ENCODE data around the gene NAIF1.
"Not testable (repeated sequence)": the region's sequence is repeated elsewhere in the genome, so short reads cannot be mapped to it uniquely, and the experiment has no call there.

NAIF1 gene

DNA sequence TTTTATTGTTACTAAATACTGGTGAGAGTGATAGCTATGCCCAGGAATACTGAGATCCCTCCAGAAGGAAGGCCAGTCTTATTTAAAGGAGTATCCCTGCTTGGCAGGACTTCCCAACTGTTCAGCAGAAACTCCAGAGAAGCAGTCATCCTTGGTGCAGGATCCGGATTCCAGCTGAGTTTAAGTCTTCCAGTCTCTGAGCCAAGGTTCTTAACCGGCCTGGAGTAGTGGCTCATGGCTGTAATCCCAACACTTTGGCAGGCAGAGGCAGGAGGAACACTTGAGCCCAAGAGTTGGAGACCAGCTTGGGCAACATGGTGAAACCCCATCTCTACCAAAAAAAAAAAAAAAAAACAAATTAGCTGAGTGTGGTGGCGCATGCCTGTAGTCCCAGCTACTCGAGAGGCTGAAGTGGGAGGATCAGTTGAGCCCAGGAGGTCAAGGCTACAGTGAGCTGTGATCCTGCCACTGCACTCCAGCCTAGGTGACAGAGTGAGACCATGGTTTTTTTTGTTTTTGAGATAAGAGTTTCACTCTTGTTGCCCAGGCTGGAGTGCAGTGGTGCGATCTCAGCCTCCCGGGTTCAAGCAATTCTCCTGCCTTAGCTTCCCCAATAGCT is 7.6 kb downstream of the NAIF1 start:
- DNase-seq (ENCODE audit: low read depth in 1 of 2, low spot score in 1 of 2) = no peak

DNA sequence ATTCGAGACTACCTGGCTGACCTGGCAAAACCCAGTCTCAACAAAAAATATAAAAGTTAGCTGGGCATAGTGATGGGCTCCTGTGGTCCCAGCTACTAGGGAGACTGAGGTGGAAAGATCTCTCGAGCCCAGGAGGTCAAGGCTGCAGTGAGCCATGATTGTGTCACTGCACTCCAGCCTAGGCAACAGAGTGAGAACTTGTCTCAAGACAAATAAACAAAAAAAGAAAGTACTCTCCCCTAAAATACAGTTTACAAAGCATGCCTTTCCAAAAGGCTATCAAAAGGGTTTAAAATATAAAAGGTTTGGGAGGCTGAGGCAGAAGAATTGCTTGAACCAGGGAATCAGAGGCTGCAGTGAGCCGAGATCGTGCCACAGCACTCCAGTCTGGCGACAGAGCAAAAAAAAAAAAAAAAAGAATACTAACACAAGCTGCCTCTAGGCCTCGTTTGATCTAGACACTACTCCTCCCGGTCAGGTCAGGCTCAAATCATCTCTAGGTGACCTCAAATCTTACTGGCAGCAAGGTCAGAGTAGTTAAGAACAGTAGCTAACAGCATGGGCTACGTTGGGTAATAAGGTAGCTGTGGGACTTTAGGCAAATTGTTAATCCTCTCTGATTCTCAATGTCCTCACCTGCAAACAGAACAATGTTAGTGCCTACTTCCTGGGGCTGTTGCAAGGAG is 9.3 kb downstream of the NAIF1 start:
- no peak for DNase-seq (ENCODE audit: low read depth in 1 of 2, low spot score in 1 of 2)

DNA sequence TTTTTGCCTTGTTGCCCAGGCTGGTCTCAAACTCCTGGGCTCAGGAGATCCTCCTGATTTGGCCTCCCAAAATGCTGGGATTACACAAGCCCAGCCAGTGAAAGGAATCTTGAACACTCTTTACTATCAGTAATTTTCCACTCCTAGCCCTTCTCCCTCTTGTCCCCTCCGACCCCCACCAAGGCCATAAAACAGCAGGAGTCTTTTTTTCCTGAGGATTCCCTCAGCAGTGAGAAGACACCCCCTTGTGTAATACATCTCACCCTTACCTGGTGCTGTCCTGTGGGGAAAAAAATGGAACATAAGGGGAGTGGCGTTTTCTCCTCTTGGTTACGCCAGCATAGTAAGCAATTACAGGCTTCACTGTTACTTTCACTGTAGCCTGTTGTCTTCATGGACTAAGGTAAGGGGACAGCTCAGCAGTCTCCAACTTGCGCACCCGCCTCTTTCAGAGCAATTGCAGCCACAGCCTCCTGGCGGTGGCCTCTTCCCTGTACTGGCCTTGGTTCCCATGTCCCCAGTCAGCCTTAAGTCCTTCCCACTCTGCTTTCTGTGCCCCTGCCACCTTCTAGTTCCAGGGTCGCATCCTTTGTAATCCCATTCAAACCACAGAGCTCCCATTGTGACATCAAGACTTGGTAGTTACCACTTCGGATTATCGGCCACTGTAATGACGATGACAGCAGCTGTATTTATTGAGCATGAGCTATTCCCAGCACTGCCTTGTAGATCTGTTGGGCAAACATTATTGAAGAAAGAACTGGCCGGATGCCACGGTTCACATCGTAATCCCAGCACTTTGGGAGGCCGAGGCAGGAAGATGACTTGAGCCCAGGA is 10.0 kb downstream of the NAIF1 start:
- DNase-seq (ENCODE audit: low read depth in 1 of 2, low spot score in 1 of 2) = no peak

DNA sequence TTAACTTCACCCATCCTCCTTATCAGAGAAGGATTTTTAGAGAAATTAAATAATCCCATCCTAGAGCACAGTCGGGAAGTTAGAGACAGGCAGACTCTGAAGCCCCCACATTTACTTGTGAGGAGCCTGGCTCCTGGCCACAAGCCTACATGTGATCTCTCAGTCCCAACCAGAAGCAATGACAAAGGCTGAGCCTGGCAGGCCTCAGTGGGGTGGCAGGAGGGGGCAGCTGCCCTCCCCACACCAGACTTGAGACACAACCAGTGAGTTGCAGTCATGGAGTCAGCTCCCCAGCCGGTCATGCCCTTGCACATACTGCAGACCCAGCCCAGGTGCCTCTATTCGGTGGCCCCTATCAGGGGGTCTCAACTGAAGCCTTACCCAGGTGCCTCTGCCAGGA is 11.0 kb downstream of the NAIF1 start:
- DNase-seq (ENCODE audit: low read depth in 1 of 2, low spot score in 1 of 2) = no peak

DNA sequence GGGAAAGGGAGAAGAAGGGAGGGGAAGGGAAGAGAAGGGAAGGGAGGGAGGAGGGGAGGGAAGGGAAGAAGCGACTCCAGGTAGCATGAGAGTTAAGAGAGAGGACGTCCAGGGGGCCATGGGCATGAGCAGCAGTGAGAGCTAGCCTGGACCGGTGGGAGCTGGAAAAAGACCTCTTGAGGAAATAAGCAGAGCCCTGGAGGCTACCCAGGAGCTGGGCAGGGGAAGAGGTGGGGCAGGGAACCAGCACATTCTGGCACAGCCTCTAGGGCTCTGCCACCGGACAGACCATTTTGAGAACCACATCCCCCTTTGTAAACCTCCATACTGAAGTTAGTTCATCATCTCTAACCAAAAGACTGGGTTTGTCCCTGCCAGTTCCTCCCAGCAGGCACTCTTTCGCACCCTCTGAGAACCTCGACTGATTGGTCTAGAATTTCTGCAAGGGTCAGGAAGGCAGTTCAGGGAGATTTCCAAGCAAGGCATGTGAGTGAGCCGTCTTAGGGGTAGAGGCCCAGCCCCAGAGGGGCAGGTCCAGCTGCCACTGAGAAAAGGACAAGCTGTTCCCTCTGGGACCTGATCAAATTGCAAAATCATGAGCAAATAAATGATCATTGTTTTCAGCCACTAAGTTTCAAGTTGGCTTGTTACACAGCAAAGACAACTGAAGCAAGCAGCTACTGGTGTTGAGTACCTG is 11.6 kb downstream of the NAIF1 start:
- no peak for DNase-seq (ENCODE audit: low read depth in 1 of 2, low spot score in 1 of 2)

DNA sequence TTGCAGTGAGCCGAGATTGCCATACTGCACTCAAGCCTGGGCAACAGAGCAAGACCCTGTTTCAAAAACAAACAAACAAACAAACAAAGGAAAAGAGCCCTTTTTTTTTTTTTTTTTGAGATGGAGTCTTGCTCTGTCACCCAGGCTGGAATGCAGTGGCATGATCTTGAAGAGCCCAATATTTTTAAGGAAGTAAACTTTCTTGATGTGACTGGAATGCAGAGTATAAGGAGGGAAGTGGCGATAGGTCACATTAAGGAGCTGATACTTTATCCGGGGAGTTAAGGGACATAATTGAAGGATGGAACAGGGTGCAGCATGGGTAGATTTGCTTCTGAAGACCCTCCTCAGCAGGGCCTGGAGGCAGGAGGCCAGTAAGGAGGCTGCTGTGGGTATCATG is 13.0 kb downstream of the NAIF1 start:
- DNase-seq (ENCODE audit: low read depth in 1 of 2, low spot score in 1 of 2) = no peak

DNA sequence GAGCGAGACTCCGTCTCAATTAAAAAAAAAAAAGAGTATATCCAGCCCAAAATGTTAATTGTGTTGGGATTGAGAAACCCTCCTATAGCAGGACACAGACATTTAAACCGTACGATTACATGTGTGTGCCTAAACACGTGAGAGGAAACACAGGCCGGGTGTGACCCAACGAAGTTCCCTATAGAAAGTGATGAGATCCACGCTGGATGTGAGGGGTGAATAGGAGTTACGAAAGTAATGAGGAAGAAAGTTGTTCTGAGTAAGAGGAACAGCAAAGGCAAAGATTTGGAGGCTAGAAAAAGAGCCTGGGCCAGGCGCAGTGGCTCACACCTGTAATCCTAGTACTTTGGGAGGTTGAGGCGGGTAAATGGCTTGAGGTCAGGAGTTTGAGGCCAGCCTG is 13.6 kb downstream of the NAIF1 start:
- DNase-seq (ENCODE audit: low read depth in 1 of 2, low spot score in 1 of 2) = no peak

DNA sequence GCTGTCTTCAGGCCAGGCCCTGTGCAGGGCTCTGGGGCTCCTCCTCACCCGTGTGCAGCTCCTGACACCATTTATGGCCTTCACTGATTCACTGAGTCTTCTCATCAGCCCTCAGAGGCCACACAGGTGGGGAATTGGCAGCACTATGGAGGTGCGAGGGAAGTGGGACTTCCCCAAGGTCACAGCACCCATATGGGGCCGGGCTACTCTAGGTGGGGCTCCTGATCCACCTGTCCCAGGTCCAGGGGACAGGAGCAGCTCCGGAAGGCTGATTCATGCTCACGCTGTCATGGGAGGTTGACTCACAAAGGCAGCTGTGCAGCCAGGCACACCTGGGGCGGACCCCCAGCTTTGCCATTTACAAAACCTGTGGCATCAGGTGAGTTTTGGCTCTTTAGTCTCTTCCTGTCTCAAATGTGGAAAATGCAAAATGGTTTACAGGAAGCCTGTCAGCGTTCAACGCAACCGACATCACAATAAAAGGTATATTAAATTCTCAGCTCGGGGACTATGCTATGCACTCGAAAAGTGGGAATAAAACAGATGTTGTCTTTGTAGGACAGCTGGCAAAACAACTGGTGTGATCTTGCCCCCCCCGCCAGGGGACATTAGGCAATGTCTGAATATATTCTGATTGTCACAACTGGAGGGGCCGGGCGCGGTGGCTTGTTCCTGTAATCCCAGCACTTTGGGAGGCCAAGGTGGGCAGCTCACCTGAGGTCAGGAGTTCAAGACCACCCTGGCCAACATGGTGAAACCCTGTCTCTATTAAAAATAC is 15.0 kb downstream of the NAIF1 start:
- no peak for DNase-seq (ENCODE audit: low read depth in 1 of 2, low spot score in 1 of 2)

DNA sequence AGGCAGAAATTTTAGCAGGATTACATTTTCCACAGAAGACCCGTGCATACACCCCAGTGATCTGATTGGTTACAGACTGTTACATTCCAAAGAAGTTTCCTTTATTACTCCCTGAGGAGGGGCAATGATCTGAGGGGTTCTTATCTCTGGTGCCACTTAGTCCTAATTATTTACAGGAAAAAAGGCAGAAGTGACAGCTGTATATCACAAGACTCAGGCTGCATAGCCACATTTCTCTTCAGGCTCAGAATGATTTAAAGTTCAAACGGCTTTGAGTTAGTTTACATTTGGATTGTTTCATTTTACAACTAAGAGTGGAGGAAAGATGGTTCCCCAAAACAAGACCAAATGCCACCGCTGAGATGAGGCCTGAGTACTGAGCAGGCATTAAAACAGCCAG is 17.3 kb downstream of the NAIF1 start:
- DNase-seq (ENCODE audit: low read depth in 1 of 2, low spot score in 1 of 2) = no peak

DNA sequence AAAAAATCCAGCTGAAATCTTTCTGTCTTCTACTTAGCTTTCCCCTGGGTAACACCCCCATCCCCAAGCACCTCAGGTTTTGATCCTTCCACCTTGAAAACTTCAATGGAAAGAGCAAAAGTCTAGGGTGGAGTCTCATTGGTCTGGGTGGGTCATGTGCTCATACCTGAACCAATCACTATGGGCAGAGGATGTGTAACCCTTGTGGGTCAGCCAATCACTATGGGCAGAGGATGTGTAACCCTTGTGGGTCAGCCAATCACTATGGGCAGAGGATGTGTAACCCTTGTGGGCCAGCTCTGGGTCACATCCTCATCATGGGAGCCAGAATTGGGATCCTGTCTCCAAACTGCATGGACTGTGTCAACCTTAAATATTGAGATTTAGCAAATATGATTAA is 18.5 kb downstream of the NAIF1 start:
- no peak for DNase-seq (ENCODE audit: low read depth in 1 of 2, low spot score in 1 of 2)

DNA sequence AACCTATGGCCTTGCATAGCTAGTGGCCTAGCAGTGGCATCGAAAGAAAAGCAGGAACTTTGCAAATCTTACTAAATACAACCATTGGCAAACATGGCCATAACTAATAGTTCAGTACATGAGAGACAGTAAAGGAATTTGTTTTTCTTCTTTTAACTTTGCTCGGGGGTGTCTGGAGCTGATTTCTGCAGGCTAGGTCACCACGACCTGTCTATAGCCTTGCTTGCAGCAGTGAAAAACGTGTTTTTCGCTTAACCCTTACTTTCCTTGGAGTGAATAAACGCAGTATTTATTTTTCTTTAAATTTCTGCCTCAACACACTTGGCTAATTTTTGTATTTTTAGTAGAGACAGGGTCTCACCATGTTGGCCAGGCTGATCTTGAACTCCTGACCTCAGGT is 19.9 kb downstream of the NAIF1 start:
- DNase-seq (ENCODE audit: low read depth in 1 of 2, low spot score in 1 of 2) = no peak

DNA sequence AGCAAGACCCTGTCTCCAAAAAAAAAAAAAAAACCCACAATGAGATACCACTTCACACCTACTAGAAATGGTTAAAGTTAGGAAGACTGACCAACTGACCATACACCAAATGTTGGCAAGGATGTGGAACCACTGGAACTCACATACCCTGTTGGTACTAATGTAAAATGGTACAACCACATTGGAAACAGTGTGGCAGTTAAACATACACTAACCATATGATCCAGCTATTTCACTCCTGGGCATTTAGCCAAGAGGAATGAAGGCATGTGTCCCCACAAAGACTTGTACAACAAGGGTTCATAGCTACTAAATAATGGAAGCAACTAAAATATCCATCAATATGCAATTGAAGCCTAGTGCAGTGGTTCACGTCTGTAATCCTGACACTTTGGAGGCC is 21.3 kb downstream of the NAIF1 start:
- no peak for DNase-seq (ENCODE audit: low read depth in 1 of 2, low spot score in 1 of 2)

DNA sequence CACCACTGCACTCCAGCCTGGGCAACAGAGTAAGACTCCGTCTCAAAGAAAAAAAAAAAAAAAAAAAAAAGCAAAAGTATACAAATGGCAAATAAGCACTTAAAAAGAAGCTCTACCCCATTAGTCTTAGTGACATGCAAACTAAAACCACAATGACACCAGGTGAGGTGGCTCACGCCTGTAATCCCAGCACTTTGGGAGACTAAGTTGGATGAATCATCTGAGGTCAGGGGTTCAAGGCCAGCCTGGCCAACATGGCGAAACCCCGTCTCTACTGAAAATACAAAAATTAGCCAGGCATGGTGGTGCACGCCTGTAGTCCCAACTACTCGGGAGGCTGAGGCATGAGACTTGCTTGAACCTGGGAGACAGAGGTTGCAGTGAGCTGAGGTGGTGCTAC is 21.7 kb downstream of the NAIF1 start:
- not testable (repeated sequence) for DNase-seq (ENCODE audit: low read depth in 1 of 2, low spot score in 1 of 2)

DNA sequence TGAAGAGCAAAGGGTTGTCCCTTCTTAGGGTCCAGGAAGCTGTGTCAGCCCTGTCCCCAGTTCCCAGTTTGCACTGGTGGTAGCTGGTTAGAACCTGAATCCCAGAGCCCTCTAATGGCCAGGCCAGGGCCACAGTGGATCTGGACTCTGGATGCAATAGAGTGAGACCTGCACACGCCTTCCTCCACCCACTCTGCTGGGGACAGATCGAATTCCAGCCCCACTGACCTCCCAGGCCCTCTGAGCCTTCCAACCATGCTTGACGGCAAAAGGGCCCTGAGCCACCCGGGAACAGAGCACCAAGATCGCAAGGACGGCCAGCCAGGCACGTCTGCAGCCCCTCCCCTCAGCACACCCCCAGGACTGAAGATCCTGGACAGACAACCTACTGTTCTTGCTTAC is 23.7 kb downstream of the NAIF1 start:
- DNase-seq (ENCODE audit: low read depth in 1 of 2, low spot score in 1 of 2) = no peak

DNA sequence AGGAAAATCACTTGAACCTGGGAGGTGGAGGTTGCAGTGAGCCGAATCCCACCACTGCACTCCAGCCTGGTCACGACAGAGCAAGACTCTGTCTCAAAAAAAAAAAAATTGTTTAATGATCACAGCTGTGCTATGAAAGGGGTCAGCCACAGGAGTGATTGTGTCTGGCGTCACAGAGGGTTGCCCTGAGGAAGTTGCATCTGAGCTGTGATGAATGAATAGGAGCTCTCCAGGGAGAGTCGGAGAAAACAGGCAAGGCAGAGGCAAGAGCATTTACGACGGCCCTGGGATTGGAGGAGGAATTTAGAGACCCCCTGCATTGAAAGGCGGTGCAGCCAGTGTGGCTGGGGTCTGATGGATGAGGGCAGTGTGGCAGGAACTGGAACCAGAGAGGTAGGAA is 25.1 kb downstream of the NAIF1 start:
- DNase-seq (ENCODE audit: low read depth in 1 of 2, low spot score in 1 of 2) = no peak

DNA sequence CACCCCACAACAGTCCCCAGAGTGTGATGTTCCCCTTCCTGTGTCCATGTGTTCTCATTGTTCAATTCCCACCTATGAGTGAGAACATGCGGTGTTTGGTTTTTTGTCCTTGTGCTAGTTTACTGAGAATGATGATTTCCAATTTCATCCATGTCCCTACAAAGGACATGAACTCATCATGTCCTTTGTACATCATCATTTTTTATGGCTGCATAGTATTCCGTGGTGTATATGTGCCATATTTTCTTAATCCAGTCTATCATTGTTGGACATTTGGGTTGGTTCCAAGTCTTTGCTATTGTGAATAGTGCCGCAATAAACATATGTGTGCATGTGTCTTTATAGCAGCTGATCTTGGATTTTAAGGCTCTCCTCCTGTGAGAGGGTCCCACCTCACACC is 26.3 kb downstream of the NAIF1 start:
- DNase-seq (ENCODE audit: low read depth in 1 of 2, low spot score in 1 of 2) = not testable (repeated sequence)

DNA sequence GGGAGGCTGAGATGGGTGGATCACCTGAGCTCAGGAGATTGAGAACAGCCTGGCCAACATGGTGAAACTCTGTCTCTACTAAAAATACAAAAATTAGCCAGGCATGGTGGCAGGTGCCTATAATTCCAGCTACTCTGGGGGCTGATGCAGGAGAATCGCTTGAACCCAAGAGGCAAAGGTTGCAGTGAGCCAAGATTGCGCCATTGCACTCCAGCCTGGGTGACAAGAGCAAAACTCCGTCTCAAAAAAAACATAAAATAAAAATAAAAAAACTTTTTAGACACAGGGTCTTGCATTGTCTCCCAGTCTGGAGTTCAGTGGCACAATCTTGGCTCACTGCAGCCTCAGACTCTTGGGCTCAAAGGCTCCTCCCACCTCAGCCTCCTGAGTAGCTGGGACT is 30.6 kb downstream of the NAIF1 start:
- not testable (repeated sequence) for DNase-seq (ENCODE audit: low read depth in 1 of 2, low spot score in 1 of 2)

DNA sequence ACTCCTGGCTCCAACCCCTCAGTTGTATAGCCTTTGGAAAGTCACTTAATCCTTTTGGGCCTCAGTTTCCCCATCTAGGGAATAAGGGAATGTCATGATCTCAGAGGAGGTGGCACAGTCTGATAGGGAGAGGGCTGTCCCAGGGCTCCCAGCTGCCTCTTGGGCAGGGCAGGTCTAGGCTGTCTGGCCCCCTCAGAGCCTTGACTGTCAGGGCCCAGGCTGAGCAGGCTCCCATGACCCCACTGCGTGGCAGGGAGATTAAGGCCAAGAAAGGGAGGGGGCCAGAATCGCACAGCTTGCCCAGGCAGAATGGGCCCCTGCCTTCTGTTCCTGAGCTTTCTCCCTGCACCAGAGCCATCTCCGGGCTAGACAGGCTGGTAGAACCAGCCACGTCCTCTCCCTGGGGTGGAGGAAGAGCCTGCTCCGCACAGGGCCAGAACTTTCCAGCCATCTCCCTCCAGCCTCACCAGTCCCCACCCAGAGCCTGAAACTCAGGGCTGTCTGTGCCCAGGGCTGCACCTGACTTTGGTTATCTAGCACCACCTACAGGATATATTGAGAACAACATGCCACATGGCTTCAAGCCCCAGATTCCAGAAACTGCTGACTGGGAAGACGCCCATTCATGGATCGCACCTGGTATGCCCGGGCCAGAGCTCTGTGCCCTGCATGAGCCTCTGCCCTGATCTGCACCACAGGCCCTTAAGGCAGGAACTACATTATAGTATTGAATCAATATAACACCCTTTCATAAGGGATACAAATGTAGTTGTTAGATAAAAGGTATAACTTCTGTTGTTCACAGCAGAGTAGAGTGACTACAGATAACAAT is 32.1 kb downstream of the NAIF1 start:
- DNase-seq (ENCODE audit: low read depth in 1 of 2, low spot score in 1 of 2) = peak in 1 of 2 donors; percentile 46

DNA sequence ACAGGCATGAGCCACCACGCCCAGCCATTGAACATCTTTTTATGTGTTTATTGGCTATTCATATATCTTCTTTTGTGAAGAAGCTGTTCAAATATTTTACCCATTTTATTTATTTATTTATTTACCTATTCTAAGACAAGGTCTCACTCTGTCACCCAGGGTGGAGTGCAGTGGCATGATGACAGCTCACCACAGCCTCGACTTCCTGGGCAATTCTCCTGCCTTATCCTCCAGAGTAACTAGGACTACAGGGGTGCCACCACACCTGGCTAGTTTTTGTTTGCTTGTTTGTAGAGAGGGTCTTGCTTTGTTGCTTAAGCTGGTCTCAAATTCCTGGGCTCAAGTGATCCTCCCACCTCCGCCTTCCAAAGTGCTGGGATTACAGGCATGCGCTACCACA is 33.5 kb downstream of the NAIF1 start:
- no peak for DNase-seq (ENCODE audit: low read depth in 1 of 2, low spot score in 1 of 2)

DNA sequence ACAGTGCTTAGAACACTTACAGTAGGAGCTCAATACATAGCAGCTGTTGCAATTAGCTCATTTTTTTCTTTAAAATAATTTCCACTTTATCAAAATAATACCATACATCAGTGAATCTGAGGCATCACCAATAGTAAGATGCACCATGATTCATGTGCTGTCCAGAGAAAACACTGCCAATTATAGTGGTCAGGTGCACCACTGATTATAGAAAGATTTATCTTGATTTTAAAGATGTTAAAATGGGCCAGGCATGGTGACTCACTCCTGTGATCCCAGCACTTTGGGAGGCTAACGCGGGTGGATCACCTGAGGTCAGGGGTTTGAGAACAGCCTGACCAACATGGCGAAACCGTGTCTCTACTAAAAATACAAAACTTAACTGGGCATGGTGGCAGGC is 39.4 kb downstream of the NAIF1 start:
- DNase-seq (ENCODE audit: low read depth in 1 of 2, low spot score in 1 of 2) = no peak
